GM23248 (cell line): ENCODE measurements around the gene TARS3.

Experiments used
- EZH2 ChIP-seq: fragments of 200-600 bp; sonication (generic); IDR thresholded peaks from 2 replicates; pipeline ENCODE4 v1.6.1; 2018; ENCODE audit warnings: antibody characterized with exemption, mild to moderate bottlenecking; ENCODE audit not compliant: insufficient read depth, poor library complexity, severe bottlenecking
- EZH2phosphoT487 ChIP-seq: fragments of 200-600 bp; sonication (generic); IDR thresholded peaks from 2 replicates; pipeline ENCODE4 v1.6.1; 2018; ENCODE audit warnings: antibody characterized with exemption, moderate library complexity, mild to moderate bottlenecking, low read depth; ENCODE audit not compliant: insufficient read depth

DNA sequence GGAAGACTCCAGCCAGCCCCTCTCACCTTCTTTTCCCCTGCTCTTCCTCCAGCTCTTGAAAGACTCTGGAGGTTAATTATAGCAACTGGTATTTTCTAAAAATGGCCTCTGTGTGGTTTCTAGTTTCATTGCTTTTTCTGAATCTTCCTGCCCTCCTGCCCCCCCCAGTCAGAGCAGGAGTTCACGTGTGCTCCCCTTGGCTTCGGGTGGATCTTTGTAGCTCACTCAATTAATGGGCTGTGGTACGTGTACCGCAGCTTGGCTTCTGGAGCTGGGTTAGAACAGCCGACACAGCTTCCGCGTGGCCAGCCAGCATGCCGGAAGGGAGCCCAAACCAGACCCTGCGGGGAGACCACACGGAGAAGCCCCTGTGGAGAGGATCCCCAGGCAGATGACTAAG is 103.6 kb downstream of the TARS3 start:
- TF ChIP-seq EZH2phosphoT487 (no peak), EZH2 (no peak)
